Measurements from ENCODE around the gene ADAM17. TPM values are rescaled to one million over a fixed set of nuclear protein-coding genes. Genes with fewer than 3 reads are reported as not detected.
"Not testable (repeated sequence)": the region's sequence is repeated elsewhere in the genome, so short reads cannot be mapped to it uniquely, and the experiment has no call there.

ADAM17 gene
- total RNA-seq, result 5.4 TPM

DNA sequence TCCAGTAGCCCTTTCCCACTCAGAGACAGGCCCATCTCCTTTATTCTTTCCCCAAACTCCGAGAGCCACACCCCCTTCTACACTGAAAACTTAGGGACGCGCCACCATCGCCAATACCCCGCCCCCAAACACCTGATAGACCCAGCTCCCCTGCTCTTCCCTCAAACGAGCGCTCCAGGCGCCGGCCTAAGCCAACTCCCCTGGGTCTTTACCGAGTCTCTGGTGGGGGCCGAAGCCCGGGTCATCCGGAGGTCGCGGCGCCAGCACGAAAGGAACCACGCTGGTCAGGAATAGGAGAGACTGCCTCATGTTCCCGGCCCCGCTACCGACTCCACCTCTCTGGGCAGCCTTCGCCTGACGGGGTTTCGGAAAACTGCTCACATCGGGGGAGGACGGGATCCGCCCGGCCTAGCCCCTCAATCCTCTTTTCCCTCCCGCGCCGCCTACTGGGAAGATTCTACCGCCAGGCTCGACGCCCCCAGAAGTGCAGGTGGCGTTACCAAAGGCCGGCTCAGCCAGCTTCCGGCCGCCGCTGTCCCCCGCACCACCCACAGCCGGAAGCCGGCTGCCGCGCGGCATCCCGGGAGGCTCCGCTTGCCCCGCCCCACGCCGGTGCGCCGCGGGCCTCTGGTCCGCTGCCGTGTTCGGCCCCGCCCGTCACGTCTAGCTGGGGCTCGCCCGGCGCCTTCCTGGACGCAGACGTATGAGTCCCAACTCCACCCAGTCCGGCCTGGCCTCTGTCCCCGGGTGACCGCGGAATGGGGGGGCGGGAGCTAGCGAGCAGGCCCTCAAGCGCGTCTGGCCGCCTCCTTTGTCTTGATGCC, at the start of gene ADAM17:
TSS of gene ADAM17 (minus strand) at position 534 of the 824 bp plus-strand sequence. CDS start at position 309, 225 bp downstream.
- ATAC-seq (peak; percentile 96), DNase-seq (ENCODE audit: low spot score) (peak; percentile 98)

- DNase-seq (ENCODE audit: low spot score) (no peak), ATAC-seq (no peak)
These were observed 46.8 kb upstream of the ADAM17 start for GRCh38 chr2:9602412-9602811.

DNA sequence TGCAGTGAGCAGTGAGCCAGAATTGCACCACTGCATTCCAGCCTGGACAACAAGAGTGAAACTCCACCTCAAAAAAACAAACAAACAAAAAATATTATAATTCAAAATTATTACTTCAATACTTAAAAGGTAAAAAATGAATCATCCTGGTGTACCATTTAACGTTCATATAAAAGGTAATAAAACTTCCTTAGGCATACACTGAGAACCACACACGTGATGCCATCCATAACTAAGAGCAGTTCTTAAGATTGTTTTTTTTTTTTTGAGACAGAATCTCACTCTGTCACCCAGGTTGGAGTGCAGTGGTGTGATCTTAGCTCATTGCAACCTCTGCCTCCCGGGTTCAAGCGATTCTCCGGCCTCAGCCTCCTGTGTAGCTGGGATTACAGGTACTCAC, 45.8 kb upstream of the ADAM17 start:
- ATAC-seq, result no peak
- DNase-seq (ENCODE audit: low spot score), result no peak

DNA sequence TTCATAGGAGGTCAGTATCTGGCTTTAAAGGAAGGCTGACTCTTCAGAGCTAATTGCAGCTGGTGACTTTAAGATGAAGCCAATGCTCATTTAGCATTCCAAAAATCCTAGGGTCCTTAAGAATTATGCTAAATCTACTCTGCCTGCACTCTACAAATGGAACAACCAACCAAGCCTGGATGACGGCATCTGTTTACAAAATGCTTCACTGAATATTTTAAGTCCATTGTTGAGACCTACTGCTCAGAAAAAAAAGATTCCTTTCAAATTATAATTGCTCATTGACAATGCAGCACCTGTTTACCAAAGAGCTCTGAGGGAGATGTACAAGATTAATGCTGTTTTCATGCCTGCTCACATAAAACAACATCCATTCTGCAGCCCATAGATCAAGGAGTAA, 43.8 kb upstream of the ADAM17 start:
- DNase-seq (ENCODE audit: low spot score) (no peak), ATAC-seq (no peak)

GRCh38 chr2:9596621-9597311, 41.1 kb upstream of the ADAM17 start:
- DNase-seq (ENCODE audit: low spot score) (no peak), ATAC-seq (no peak)

DNA sequence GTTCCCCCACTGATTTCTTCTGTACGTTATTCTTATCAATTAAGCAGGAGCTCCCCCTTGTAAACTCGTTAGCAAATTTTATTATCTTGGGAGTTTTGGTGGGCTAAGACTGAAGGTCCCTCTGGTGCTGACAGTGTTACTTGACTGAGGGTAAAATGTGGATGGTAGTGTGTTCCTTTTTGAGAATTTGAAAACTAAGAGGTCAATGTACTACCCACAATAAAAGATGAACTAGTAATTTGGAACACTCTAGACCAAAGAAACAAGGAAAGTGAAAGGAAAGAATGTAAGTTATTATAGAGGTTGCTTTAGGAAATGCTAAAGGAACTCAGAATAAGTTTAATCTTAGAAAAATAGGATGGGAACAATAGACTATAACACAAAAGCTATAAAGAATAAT, 40.1 kb upstream of the ADAM17 start:
- ATAC-seq, result no peak
- DNase-seq (ENCODE audit: low spot score), result no peak

GRCh38 chr2:9595256-9595655, 39.6 kb upstream of the ADAM17 start:
- DNase-seq (ENCODE audit: low spot score); ATAC-seq: not testable (repeated sequence)

- DNase-seq (ENCODE audit: low spot score) (no peak), ATAC-seq (peak; percentile 43)
These were observed 38.9 kb upstream of the ADAM17 start for GRCh38 chr2:9594366-9595054.

- ATAC-seq (no peak), DNase-seq (ENCODE audit: low spot score) (no peak)
These were observed 38.3 kb upstream of the ADAM17 start for GRCh38 chr2:9593925-9594324.

DNA sequence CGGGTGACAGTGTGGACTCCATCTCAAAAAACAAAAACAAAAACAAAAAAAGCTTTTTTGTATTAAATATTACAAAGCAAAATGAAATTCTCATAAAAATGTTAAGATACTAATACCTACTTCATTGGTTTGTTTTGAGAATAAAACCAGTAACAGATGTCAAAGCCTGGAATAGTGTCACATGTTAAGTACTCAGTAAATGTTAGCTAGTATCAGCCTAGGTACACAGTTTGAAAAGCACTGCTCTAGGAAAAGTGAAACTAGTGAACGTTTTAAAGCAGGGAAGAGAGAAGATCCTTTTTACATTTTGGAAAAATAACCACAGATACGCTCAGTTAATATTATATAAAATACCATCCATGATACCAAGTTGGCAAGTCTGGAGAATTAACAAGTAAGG, 37.1 kb upstream of the ADAM17 start:
- ATAC-seq (peak; percentile 53), DNase-seq (ENCODE audit: low spot score) (no peak)

- ATAC-seq, result no peak
- no peak for DNase-seq (ENCODE audit: low spot score)
These were observed 35.0 kb upstream of the ADAM17 start for GRCh38 chr2:9590641-9591040.

GRCh38 chr2:9586465-9586864, 30.8 kb upstream of the ADAM17 start:
- DNase-seq (ENCODE audit: low spot score), result no peak

GRCh38 chr2:9585486-9585885, 29.9 kb upstream of the ADAM17 start:
- ATAC-seq, result no peak
- DNase-seq (ENCODE audit: low spot score), result no peak

More at GRCh38 chr2:9586465-9586864, 30.8 kb upstream of the ADAM17 start:
- no peak for ATAC-seq

DNA sequence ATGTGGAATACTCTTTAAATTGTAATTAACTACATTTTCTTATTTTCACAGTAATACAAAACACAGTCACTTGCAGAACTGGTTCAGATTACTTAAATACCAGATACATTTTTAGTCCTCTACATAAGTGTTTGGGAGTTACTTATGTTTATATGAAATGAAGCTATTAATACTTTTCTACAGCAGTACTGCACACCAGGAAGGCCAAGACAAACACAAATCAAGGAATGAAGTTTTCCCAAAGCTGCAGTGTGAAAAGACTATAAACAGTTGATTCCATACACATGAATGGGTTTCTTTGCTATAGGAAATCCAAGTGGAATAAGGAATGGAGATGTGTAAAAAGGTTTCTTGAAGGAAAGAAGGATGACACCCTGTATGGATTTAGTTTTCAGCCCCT, 29.3 kb upstream of the ADAM17 start:
- not testable (repeated sequence) for ATAC-seq; DNase-seq (ENCODE audit: low spot score)

DNA sequence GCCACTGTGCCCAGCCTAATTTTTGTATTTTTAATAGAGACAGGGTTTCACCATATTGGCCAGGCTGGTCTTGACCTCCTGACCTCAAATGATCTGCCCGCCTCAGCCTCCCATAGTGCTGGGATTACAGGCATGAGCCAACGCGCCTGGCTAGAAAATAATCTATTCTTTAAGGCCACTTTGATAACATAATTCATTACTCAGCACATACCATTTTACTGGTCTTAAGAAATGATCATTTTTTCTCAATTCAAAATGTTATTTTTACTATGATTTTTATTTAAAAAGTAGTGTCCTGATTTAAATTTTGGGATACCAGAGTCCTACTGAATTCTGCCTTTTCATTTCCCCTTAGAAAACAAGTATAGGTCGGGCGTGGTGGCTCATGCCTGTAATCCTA, 27.0 kb upstream of the ADAM17 start:
- DNase-seq (ENCODE audit: low spot score), result no peak
- no peak for ATAC-seq

GRCh38 chr2:9578467-9579235, 23.0 kb upstream of the ADAM17 start:
- peak; percentile 54 for DNase-seq (ENCODE audit: low spot score)
- peak; percentile 84 for ATAC-seq

DNA sequence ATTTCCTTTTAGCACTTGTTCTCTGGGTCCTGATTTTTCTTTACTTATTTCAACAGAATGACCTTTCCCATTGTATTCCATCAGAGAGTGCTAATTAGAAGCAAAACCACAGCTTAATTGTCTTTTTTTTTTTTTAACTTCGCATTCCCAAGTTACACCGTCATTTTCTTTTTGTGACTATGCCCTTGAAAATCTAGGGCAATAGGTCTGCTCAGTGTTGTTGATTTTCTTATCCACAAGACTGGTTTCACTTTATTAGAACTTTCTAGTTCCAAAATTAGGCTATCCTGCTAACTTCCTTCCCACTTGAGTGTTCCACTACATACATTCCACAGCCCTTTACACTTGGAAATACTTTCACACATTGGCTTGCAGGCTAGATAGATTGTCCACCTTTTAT, 18.7 kb upstream of the ADAM17 start:
- ATAC-seq, result no peak
- DNase-seq (ENCODE audit: low spot score), result no peak

DNA sequence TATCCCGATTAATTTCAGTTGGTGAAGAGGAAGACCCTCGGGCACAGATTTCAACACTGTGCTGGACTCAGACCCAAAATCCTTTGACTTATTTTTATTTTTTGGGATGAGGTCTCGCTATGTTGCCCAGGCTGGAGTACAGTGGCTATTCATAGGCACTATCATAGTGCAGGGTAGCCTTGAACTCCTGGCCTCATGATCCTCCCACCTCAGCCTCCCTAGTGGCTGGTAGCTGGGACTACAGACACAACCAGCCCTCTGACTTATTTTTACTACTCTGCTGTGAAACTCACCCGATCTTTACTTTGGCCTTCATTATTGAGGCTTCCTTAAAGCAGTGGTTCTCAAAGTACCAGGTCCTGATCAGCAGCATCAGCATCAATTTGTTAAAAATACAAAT, 18.2 kb upstream of the ADAM17 start:
- no peak for ATAC-seq
- DNase-seq (ENCODE audit: low spot score), result no peak

- no peak for ATAC-seq
- no peak for DNase-seq (ENCODE audit: low spot score)
These were observed 17.5 kb upstream of the ADAM17 start for GRCh38 chr2:9573013-9573720.
